GM18505 (cell line): ENCODE results near the gene PIK3C2B.

Experiments used
- ATAC-seq: cut with Tn5 transposase; IDR thresholded peaks from one replicate; pipeline ENCODE4 v1.9.1; 2021; ENCODE audit not compliant: unreplicated experiment
- POLR2A ChIP-seq: IDR thresholded peaks from 4 replicates; pipeline ENCODE4 v1.6.1; 2011; ENCODE audit warnings: borderline replicate concordance; ENCODE audit not compliant: insufficient read depth, insufficient read length; ENCODE audit errors: extremely low read depth

The PIK3C2B gene

GRCh38 chr1:204455831-204456145, 38.8 kb downstream of the PIK3C2B start:
- ATAC-seq = no peak
- no peak for TF ChIP-seq POLR2A

DNA sequence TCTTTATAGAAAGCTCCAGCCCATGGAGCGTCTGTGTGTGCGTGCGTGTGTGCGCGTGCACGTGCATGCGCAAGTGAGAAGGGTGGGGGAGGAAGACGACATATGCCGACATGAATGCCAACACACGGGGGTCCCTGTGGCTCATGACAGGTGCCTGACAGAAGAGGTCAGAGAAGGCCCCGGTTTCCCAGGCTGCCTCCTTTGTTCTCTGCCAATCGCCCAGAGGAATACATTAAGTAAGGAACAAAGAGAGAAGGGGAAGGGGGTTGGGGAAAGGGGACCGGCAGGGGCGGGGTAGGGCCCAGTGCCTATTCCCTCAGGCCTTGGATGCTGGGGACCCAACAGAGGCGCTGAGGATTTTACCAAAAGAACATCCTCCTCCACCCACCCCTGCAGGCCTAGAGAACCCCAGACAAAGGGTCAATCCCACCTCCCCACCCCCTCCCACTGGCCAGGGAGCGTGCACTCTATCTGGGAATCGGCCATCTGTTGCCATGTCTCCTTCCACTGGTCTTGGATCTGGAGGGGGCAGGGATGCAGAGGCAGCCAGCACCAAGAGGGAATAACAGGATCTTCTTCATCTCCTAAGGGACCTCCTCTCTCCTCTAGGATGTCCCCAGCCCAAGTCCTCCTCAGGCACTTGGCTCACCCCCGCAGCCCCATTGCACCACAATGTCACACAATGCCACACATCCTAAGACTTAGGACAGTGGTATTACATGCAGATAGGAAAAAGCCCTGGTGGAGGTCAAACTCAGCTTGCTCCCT, 39.4 kb downstream of the PIK3C2B start:
- TF ChIP-seq POLR2A = no peak
- ATAC-seq = no peak

- TF ChIP-seq POLR2A = no peak
- no peak for ATAC-seq
Observed at GRCh38 chr1:204454476-204454875, 40.1 kb downstream of the PIK3C2B start.

DNA sequence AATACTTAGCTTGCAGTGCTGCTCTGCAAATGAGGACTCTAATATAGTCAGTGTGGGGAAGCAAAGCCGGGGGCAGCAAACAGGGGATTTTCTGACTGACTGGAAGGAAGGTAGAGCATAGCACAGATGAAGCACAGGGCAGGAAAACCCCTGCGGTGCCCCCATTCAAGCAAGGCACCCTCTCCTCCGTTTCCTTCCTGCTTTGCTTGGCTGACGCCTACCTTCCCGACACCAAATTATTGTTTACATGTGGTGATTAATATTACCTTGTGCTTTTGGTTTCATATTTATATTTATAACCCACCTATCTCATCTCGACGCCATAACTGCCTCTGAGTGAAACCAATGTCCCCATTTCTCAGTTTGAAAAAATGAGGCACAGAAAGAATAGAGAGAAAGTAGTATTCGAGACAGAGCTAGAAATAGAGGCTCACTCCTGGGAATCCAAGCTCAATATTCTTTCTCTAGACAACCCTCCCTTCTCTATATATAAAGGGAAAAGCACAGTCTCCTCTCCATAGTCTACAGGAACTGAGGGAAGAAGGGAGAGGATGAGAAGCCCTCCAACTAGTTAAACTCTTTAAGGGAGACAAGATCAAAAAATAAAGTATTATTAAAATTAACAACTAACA, 41.3 kb downstream of the PIK3C2B start:
- no peak for TF ChIP-seq POLR2A
- ATAC-seq = no peak

- no peak for TF ChIP-seq POLR2A
- no peak for ATAC-seq
Observed at GRCh38 chr1:204451352-204452124, 43.1 kb downstream of the PIK3C2B start.

GRCh38 chr1:204450461-204451257, 43.9 kb downstream of the PIK3C2B start:
- no peak for ATAC-seq
- TF ChIP-seq POLR2A = no peak

DNA sequence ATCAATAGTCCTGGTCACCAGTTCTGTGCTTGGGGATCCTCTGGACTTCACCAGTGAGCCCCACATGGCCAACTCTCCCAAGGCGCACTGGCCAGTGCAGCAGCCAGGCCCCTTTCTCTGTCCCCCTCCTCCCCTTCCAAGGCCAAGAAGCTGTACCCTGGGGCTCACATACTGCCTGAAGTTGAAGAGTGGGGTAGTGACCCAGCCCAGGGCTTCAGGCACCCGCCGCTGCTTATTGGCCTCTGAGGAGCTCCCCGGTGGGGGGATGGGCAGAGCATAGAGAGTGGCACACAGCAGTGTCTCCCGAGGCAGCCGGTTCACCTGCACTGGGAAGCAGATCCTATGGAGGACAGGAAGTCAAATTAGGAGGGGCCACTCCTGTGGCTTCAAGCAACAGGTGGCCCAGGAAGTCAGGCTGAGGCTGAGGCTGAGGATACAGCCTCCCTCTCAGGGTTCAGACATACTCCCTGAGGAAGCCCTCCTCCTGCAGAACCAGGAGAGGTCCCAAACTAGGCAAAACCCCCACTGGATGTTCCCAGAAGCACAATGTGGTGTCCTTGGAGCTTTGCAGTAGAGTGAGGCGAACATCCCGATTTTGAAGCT, 44.8 kb downstream of the PIK3C2B start:
- no peak for ATAC-seq
- no peak for TF ChIP-seq POLR2A

DNA sequence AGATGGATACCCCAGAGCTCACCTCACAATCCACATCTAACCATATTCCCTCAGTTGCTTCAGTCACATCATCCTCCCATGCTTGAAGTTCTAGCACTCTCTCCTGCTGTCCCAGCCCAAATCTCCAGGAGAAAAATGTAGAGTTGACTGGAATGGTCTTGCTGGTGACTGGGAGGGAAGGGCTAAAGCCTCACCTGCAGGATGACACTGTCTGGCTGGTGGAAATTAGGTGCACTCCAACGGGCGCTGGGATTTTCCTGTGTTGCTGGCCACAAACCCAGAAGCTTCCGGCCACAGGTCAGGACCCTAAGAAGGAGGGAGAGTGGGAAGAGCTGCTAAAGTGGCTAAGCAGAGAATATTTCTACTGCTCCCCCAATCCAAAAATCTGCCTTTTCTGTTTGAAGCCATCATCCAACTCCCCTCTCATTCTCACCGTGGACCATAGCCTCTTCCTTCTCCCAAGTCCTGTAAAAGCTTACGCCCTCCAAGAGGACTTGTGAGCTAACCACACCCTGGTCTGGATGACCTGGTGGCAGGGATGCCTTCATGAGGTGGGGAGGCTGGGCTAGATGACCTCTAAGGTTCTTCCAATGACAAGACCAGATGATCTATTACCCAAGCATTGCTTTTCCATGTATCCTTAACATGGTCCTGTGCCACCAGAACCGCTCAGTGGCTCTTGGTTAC, 45.5 kb downstream of the PIK3C2B start:
- no peak for TF ChIP-seq POLR2A
- no peak for ATAC-seq

- ATAC-seq = no peak
- TF ChIP-seq POLR2A = no peak
Observed at GRCh38 chr1:204448344-204448964, 46.2 kb downstream of the PIK3C2B start.

DNA sequence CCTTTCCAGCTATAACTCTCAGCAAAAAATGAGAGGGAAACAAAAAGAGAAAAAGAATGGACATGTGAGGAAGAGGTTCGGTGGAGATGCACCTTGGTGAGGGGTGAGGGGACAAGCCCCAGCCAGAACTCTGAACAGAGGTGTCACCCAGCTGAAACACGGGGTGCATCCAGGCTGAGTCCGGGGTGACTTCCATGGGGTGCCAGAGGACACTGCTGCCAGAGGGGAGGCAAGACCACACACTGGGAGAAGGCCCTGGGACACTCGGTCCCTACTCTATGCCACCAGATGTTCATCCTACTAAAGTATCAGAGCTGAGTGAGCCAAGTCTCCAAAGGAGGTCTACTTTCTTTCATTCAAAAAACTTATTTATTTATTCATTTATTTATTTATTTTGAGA, 46.9 kb downstream of the PIK3C2B start:
- no peak for TF ChIP-seq POLR2A
- ATAC-seq = no peak

DNA sequence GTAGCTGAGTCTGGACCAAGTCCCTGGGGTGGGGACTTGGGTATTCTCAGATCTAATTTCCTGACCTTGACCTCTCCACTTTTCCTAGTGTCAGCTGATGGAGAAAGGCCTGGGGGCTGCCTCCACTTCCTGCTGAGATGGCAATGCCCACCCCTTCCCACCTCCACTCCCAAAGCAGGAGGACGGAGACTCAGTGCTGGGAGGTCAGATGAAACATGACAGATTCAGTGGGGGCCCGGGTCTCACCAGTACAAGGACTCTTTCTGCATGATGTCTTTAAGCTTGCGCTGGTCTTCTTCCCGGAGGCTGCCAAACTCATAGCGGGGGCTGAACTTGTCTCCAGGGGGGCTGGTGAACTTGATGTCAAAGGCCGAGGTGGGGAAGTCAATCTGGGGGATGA, 47.4 kb downstream of the PIK3C2B start:
- ATAC-seq = no peak
- no peak for TF ChIP-seq POLR2A
